Mucosa of rectum (tissue), 2 donors: Measurements from ENCODE around the gene ROBO2.

Source experiments
- H3K27ac ChIP-seq, 2 donors: one replicate each; pipeline ENCODE4 v1.7.0; 2013; ENCODE audit warnings: inconsistent platforms in 2 of 2, low read depth in 2 of 2, low read length in 2 of 2
- H3K27me3 ChIP-seq, 2 donors: one replicate each; pipeline ENCODE4 v1.7.0; 2013; ENCODE audit warnings: low read length in 2 of 2; ENCODE audit not compliant: control insufficient read depth in 2 of 2, insufficient read depth in 2 of 2
- H3K36me3 ChIP-seq, 2 donors: one replicate each; pipeline ENCODE4 v1.7.0; 2013; ENCODE audit warnings: low read length in 2 of 2; ENCODE audit not compliant: control insufficient read depth in 2 of 2, insufficient read depth in 2 of 2
- H3K4me1 ChIP-seq, 2 donors: one replicate each; pipeline ENCODE4 v1.7.0; 2013; ENCODE audit warnings: low read length in 2 of 2, mild to moderate bottlenecking in 1 of 2; ENCODE audit not compliant: control insufficient read depth in 2 of 2, insufficient read depth in 2 of 2
- H3K4me3 ChIP-seq, 2 donors: one replicate each; pipeline ENCODE4 v1.7.0; 2013; ENCODE audit warnings: low read length in 2 of 2
- H3K9ac ChIP-seq, 2 donors: one replicate each; pipeline ENCODE4 v1.7.0; 2013; ENCODE audit warnings: low read length in 2 of 2, low read depth in 1 of 2, mild to moderate bottlenecking in 1 of 2
- H3K9me3 ChIP-seq, 2 donors: one replicate each; pipeline ENCODE4 v1.7.0; 2013; ENCODE audit warnings: low read length in 2 of 2; ENCODE audit not compliant: control insufficient read depth in 2 of 2
- donor health status: healthy.
- donor health status: Normal muscosa, but diverticular disease.

The ROBO2 gene

DNA sequence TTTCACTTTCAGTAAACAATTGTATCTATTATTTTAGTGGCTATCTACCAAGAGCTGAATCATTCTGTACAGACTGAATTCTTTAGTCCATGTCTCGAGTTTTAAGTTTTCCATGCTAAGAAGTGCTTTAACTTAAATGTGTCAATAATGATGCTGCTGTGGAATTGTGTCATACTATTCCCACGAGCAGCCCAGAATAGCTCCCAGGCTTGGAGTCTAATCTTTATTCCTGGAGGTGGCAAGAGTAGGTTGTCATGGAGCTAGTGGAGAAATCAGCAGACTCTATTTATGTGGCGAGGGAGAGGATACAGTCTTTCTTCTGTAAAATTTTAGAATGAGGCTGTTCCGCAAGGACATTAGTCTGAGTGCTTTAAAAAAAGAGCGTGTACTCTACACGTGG is 207.2 kb downstream of the ROBO2 start:
- Histone ChIP-seq H3K9me3 (no peaks in the 10 kb centered on the region), H3K4me1 (no peaks in the 10 kb centered on the region), H3K36me3 (no peaks in the 10 kb centered on the region), H3K27ac (no peak overlapping the region), H3K9ac (no peak overlapping the region), H3K4me3 (no peak overlapping the region), H3K27me3 (no peaks in the 10 kb centered on the region)

GRCh38 chr3:77247817-77248216 is 207.9 kb downstream of the ROBO2 start:
- Histone ChIP-seq H3K9ac (no peak overlapping the region), H3K27ac (no peak overlapping the region), H3K36me3 (no peaks in the 10 kb centered on the region), H3K4me1 (no peaks in the 10 kb centered on the region), H3K9me3 (no peaks in the 10 kb centered on the region), H3K4me3 (no peak overlapping the region), H3K27me3 (no peaks in the 10 kb centered on the region)

DNA sequence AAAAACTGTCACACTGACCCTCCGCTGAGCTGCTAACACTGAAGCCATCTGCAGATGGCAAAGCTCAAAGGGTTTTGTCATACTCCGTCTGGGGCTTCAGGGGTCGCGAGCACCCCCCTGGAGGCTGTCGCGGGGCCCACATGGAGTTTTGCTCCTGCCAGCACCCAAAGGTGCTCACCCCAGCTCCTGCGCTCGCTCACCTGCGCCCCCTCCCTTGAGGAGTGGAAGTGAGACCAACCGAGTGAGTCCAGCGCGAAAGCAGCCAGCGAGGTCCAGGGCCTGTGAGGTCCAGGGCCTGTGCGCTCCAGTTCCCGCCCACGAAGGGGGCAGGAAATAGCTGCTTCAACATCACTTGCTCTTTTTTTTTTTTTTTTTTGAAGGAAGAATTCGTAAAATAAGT is 208.5 kb downstream of the ROBO2 start:
- Histone ChIP-seq H3K27ac (no peak overlapping the region), H3K4me1 (no peaks in the 10 kb centered on the region), H3K27me3 (no peaks in the 10 kb centered on the region), H3K9me3 (no peaks in the 10 kb centered on the region), H3K4me3 (no peak overlapping the region), H3K9ac (no peak overlapping the region), H3K36me3 (no peaks in the 10 kb centered on the region)

- Histone ChIP-seq H3K9ac (no peak overlapping the region), H3K27me3 (no peaks in the 10 kb centered on the region), H3K27ac (no peak overlapping the region), H3K4me1 (no peaks in the 10 kb centered on the region), H3K4me3 (no peak overlapping the region), H3K9me3 (no peaks in the 10 kb centered on the region), H3K36me3 (no peaks in the 10 kb centered on the region)
These were observed 211.2 kb downstream of the ROBO2 start for GRCh38 chr3:77251136-77251535.

GRCh38 chr3:77254967-77255831 is 215.3 kb downstream of the ROBO2 start:
- H3K9ac ChIP-seq: no peak overlapping the region
- H3K36me3 ChIP-seq: no peaks in the 10 kb centered on the region
- no peaks in the 10 kb centered on the region for H3K4me1 ChIP-seq
- H3K27me3 ChIP-seq: no peaks in the 10 kb centered on the region
- no peak overlapping the region for H3K4me3 ChIP-seq
- no peaks in the 10 kb centered on the region for H3K9me3 ChIP-seq
- H3K27ac ChIP-seq: no peak overlapping the region

DNA sequence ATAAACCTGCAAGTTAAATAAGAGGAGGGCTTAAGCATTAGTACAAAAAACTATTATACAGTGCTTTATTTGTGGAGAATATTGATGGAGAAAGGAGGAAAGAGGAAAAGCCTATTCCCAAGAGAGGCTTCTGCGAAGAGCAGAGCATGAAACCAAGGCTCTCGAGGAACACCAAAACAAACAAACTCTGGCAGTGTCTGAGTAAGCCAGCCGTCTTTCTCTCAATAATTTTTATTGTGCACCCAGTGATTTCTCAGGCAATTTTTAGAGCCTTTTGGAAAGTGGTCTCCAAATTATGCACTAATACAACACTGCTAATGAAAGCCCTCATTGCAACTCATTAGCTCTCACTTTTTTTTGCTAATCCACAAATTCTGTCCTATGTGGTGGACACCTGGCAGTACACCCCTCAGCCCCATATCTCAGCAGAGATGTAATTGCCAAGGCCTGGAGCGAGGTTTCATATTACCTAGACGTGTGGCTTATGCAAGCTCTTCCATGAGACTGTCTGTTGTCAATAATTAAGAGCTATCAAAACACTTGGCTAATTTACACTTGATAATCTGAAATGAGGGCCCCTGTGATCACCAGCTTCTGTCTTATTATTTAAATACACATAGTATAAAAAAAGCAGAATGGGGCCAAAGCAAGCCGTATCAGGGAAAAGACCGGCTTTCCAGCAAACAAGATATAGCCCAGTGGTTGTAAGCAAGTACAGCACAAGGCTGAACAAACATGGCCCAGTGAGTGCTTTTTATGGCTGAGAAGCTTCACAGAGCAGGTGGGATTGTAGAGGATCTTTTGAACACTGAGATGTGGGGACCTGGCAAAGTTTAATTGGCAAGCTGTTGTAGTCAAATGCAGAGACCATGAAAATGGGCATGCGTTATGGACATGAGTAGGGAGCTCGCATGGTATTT is 216.9 kb downstream of the ROBO2 start:
- no peaks in the 10 kb centered on the region for H3K4me1 ChIP-seq
- H3K27me3 ChIP-seq: no peaks in the 10 kb centered on the region
- H3K27ac ChIP-seq: no peak overlapping the region
- H3K4me3 ChIP-seq: no peak overlapping the region
- no peaks in the 10 kb centered on the region for H3K9me3 ChIP-seq
- H3K9ac ChIP-seq: no peak overlapping the region
- H3K36me3 ChIP-seq: no peaks in the 10 kb centered on the region

- Histone ChIP-seq H3K27me3 (no peaks in the 10 kb centered on the region), H3K9ac (no peak overlapping the region), H3K27ac (no peak overlapping the region), H3K4me1 (no peaks in the 10 kb centered on the region), H3K36me3 (no peaks in the 10 kb centered on the region), H3K9me3 (no peaks in the 10 kb centered on the region), H3K4me3 (no peak overlapping the region)
These were observed 219.8 kb downstream of the ROBO2 start for GRCh38 chr3:77259694-77260093.

- Histone ChIP-seq H3K36me3 (no peaks in the 10 kb centered on the region), H3K9me3 (no peaks in the 10 kb centered on the region), H3K4me1 (no peaks in the 10 kb centered on the region), H3K27me3 (no peaks in the 10 kb centered on the region), H3K9ac (no peak overlapping the region), H3K4me3 (no peak overlapping the region), H3K27ac (no peak overlapping the region)
These were observed 222.5 kb downstream of the ROBO2 start for GRCh38 chr3:77262361-77262760.

DNA sequence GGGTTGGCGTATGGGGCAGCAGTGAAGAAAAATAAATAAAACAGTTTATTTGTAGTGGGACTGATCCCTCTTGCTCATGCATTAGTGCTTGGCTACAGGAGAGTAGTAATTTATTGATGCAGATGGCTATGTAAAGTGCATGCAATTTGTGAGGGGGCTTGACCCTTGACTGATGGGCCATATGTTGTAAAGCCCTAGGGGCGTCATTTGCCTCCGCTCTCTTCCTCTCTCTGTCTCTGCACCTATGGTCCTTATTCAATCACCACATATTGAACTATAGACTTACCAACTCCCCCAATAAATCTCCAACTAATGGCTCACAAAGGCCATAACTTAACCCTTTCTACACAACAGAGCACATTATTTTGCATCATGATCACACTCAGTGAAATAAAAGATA is 227.7 kb downstream of the ROBO2 start:
- H3K36me3 ChIP-seq: no peaks in the 10 kb centered on the region
- H3K27ac ChIP-seq: no peak overlapping the region
- H3K9ac ChIP-seq: no peak overlapping the region
- H3K27me3 ChIP-seq: no peaks in the 10 kb centered on the region
- H3K9me3 ChIP-seq: no peaks in the 10 kb centered on the region
- no peaks in the 10 kb centered on the region for H3K4me1 ChIP-seq
- no peak overlapping the region for H3K4me3 ChIP-seq

DNA sequence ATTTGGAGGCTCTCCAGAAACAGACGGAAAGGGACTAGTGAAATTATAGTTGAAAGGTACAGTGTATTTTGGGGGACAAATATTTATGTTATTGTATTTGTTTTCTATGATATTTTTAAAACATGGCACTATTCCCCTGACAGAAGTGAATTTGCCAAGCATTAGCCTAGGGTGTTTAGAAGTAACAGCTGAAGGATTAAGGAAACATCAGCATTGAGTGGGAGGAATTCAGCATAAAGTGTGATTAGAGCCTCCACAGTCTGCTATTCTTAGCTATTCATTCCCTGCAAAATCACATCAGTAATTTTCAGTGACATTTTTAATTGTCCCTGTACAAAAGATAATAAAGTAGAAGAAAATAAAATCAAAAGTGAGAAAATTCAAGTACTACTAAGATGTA is 231.4 kb downstream of the ROBO2 start:
- no peak overlapping the region for H3K27ac ChIP-seq
- no peak overlapping the region for H3K4me3 ChIP-seq
- no peaks in the 10 kb centered on the region for H3K4me1 ChIP-seq
- H3K9ac ChIP-seq: no peak overlapping the region
- no peaks in the 10 kb centered on the region for H3K27me3 ChIP-seq
- H3K36me3 ChIP-seq: no peaks in the 10 kb centered on the region
- H3K9me3 ChIP-seq: no peaks in the 10 kb centered on the region
